Neural progenitor cell (in vitro differentiated cells): ENCODE results near the gene PAX1. TPM values are rescaled to one million over a fixed set of nuclear protein-coding genes. Genes with fewer than 3 reads are reported as not detected.

Experiments used
- DNase-seq: peaks from one replicate; pipeline ENCODE4 v3.0.0-alpha.2; 2016; ENCODE audit warnings: low spot score
- H2AFZ ChIP-seq: fragments of 200-600 bp; sonication (generic); replicated peaks from 2 replicates; pipeline ENCODE4 v1.6.1; 2016; ENCODE audit warnings: antibody characterized with exemption
- H3F3A ChIP-seq: fragments of 200-600 bp; sonication (generic); 2 replicates; pipeline ENCODE4 v1.6.1; 2016; ENCODE audit warnings: antibody characterized with exemption, low read depth
- H3K27ac ChIP-seq: fragments of 200-600 bp; sonication (generic); 2 replicates; pipeline ENCODE4 v1.5.1; 2016; ENCODE audit warnings: mild to moderate bottlenecking
- H3K27me3 ChIP-seq: fragments of 200-600 bp; sonication (generic); 2 replicates; pipeline ENCODE4 v1.6.1; 2016; ENCODE audit warnings: mild to moderate bottlenecking, moderate library complexity
- H3K36me3 ChIP-seq: fragments of 200-600 bp; sonication (generic); 2 replicates; pipeline ENCODE4 v1.5.1; 2016
- H3K4me1 ChIP-seq: fragments of 200-600 bp; sonication (generic); 2 replicates; pipeline ENCODE4 v1.6.1; 2016; ENCODE audit warnings: mixed run types
- H3K4me2 ChIP-seq: fragments of 200-600 bp; sonication (generic); 2 replicates; pipeline ENCODE4 v1.6.1; 2016
- H3K4me3 ChIP-seq: fragments of 200-600 bp; sonication (generic); 2 replicates; pipeline ENCODE4 v1.5.1; 2016
- H3K79me2 ChIP-seq: fragments of 200-600 bp; sonication (generic); 2 replicates; pipeline ENCODE4 v1.6.1; 2016; ENCODE audit warnings: low read depth
- H3K9ac ChIP-seq: fragments of 200-600 bp; sonication (generic); 2 replicates; pipeline ENCODE4 v1.6.1; 2016
- H3K9me3 ChIP-seq: fragments of 200-600 bp; sonication (generic); 2 replicates; pipeline ENCODE4 v1.5.1; 2016; ENCODE audit warnings: low read depth
- H4K20me1 ChIP-seq: fragments of 200-600 bp; sonication (generic); 2 replicates; pipeline ENCODE4 v1.6.1; 2016; ENCODE audit warnings: low read depth
- H3K27ac Mint-ChIP-seq: 3 replicates; pipeline ENCODE4 v1.8.0; 2021; ENCODE audit warnings: mixed read lengths
- H3K27me3 Mint-ChIP-seq: 2 replicates; pipeline ENCODE4 v1.8.0; 2022; ENCODE audit warnings: low read depth, mild to moderate bottlenecking, inconsistent platforms, moderate library complexity, mixed read lengths; ENCODE audit not compliant: insufficient read depth
- H3K36me3 Mint-ChIP-seq: 3 replicates; pipeline ENCODE4 v1.8.0; 2021; ENCODE audit warnings: mixed read lengths
- H3K4me1 Mint-ChIP-seq: 3 replicates; pipeline ENCODE4 v1.8.0; 2021; ENCODE audit warnings: mixed read lengths
- H3K4me3 Mint-ChIP-seq: 3 replicates; pipeline ENCODE4 v1.8.0; 2021; ENCODE audit warnings: mild to moderate bottlenecking, moderate library complexity, mixed read lengths
- H3K9me3 Mint-ChIP-seq: 3 replicates; pipeline ENCODE4 v1.8.0; 2020; ENCODE audit warnings: mixed read lengths
- CTCF ChIP-seq: fragments of 200-600 bp; sonication (generic); IDR thresholded peaks from 2 replicates; pipeline ENCODE4 v1.5.1; 2017; ENCODE audit warnings: antibody characterized with exemption, mild to moderate bottlenecking
- EZH2 ChIP-seq: fragments of 200-600 bp; sonication (generic); IDR thresholded peaks from 2 replicates; pipeline ENCODE4 v1.6.1; 2017; ENCODE audit warnings: antibody characterized with exemption, mild to moderate bottlenecking, moderate library complexity
- EZH2phosphoT487 ChIP-seq: fragments of 200-600 bp; sonication (generic); IDR thresholded peaks from 2 replicates; pipeline ENCODE4 v1.6.1; 2017; ENCODE audit warnings: antibody characterized with exemption
- total RNA-seq: library from RNA; depleted of rRNA; stranded (reverse); fragments of >200 nt; gene quantifications from 2 replicates; pipeline ENCODE4 v1.2.3, GENCODE V29; 2015; ENCODE audit warnings: low replicate concordance

PAX1 gene
- total RNA-seq, 1 donor from 2014 or later = not detected

- Histone ChIP-seq H3K27me3 (peaks cover 28% of the 10 kb centered on the region), H3K9me3 (no peaks in the 10 kb centered on the region), H3K4me2 (no peak overlapping the region), H3K27ac (no peak overlapping the region), H3K4me3 (no peak overlapping the region), H3K79me2 (no peaks in the 10 kb centered on the region), H3K9ac (no peak overlapping the region), H3F3A (no peaks in the 10 kb centered on the region), H3K36me3 (no peaks in the 10 kb centered on the region), H3K4me1 (no peaks in the 10 kb centered on the region), H2AFZ (no peak overlapping the region), H4K20me1 (no peaks in the 10 kb centered on the region)
- H3K4me3 Mint-ChIP-seq = no peak overlapping the region
- no peaks in the 10 kb centered on the region for H3K4me1 Mint-ChIP-seq
- H3K27me3 Mint-ChIP-seq = peaks cover 6% of the 10 kb centered on the region
- no peaks in the 10 kb centered on the region for H3K36me3 Mint-ChIP-seq
- TF ChIP-seq CTCF (no peak), EZH2phosphoT487 (no peak), EZH2 (no peak)
- DNase-seq = no peak
- no peak overlapping the region for H3K27ac Mint-ChIP-seq
- no peaks in the 10 kb centered on the region for H3K9me3 Mint-ChIP-seq
These were observed 19.5 kb upstream of the PAX1 start for GRCh38 chr20:21685981-21686380.

GRCh38 chr20:21693322-21693721 is 12.1 kb upstream of the PAX1 start:
- peaks cover 97% of the 10 kb centered on the region for H3K27me3 ChIP-seq
- peak; percentile 67 for DNase-seq
- peaks cover 8% of the 10 kb centered on the region for H4K20me1 ChIP-seq
- TF ChIP-seq CTCF (peak; percentile 79), EZH2phosphoT487 (peak; percentile 23), EZH2 (peak; percentile 29)
- no peaks in the 10 kb centered on the region for H3K36me3 ChIP-seq
- no peaks in the 10 kb centered on the region for H3K9me3 ChIP-seq
- no peak overlapping the region for H3K4me3 ChIP-seq
- H3K4me3 Mint-ChIP-seq = no peak overlapping the region
- H2AFZ ChIP-seq = no peak overlapping the region
- H3K9ac ChIP-seq = no peak overlapping the region
- H3F3A ChIP-seq = no peaks in the 10 kb centered on the region
- no peaks in the 10 kb centered on the region for H3K9me3 Mint-ChIP-seq
- no peak overlapping the region for H3K27ac ChIP-seq
- peaks cover 39% of the 10 kb centered on the region for H3K27me3 Mint-ChIP-seq
- no peak overlapping the region for H3K4me2 ChIP-seq
- no peaks in the 10 kb centered on the region for H3K36me3 Mint-ChIP-seq
- no peak overlapping the region for H3K27ac Mint-ChIP-seq
- H3K79me2 ChIP-seq = no peaks in the 10 kb centered on the region
- no peaks in the 10 kb centered on the region for H3K4me1 ChIP-seq
- no peaks in the 10 kb centered on the region for H3K4me1 Mint-ChIP-seq

- Histone ChIP-seq H3K36me3 (no peaks in the 10 kb centered on the region), H3K27me3 (peaks cover 100% of the 10 kb centered on the region), H3K27ac (no peak overlapping the region), H2AFZ (no peak overlapping the region), H3K4me2 (no peak overlapping the region), H4K20me1 (peaks cover 58% of the 10 kb centered on the region), H3K4me1 (no peaks in the 10 kb centered on the region), H3K9me3 (no peaks in the 10 kb centered on the region), H3K79me2 (no peaks in the 10 kb centered on the region), H3K9ac (no peak overlapping the region), H3K4me3 (no peak overlapping the region), H3F3A (peaks cover 7% of the 10 kb centered on the region)
- H3K36me3 Mint-ChIP-seq = no peaks in the 10 kb centered on the region
- peaks cover 78% of the 10 kb centered on the region for H3K27me3 Mint-ChIP-seq
- no peak overlapping the region for H3K27ac Mint-ChIP-seq
- H3K9me3 Mint-ChIP-seq = peaks cover under 1% of the 10 kb centered on the region
- DNase-seq = no peak
- TF ChIP-seq EZH2phosphoT487 = no peak
- no peak for TF ChIP-seq EZH2
- TF ChIP-seq CTCF = no peak
- peaks cover 5% of the 10 kb centered on the region for H3K4me1 Mint-ChIP-seq
- no peak overlapping the region for H3K4me3 Mint-ChIP-seq
These were observed 6.8 kb upstream of the PAX1 start for GRCh38 chr20:21698494-21699215.
